RWPE1 (cell line): Measurements from ENCODE around the gene MYADML2.

Experiments used
- CTCF ChIA-PET: fragments of 350-600 bp; sonication (Branson Sonifier 250); formaldehyde crosslinking; extraction: SDS; loops from one replicate; lab custom pipeline; 2021; lab: Yijun Ruan, JAX
- POLR2A ChIA-PET: fragments of 400-600 bp; formaldehyde crosslinking; extraction: SDS; loops from one replicate; lab custom pipeline; 2020; ENCODE audit warnings: antibody characterized with exemption; ENCODE audit not compliant: low non-redundant PET; lab: Yijun Ruan, JAX
- DNase-seq: peaks from one replicate; pipeline ENCODE4 v3.0.0; 2012; ENCODE audit warnings: low spot score
- H3K27ac ChIP-seq: fragments of 450-650 bp; 2 replicates; pipeline ENCODE4 v1.5.1; 2017
- CTCF ChIP-seq: fragments of 450-650 bp; conservative IDR thresholded peaks from 2 replicates; pipeline ENCODE4 v1.5.1; 2017; ENCODE audit warnings: low read depth, mild to moderate bottlenecking

MYADML2 gene

GRCh38 chr17:81944858-81945257 lies 2.2 kb downstream of the MYADML2 start:
- ChIA-PET POLR2A (no interaction called here), CTCF (no interaction called here)
- no peak overlapping the region for H3K27ac ChIP-seq
- TF ChIP-seq CTCF, result no peak
- DNase-seq, result no peak

GRCh38 chr17:81942167-81942553 lies 4.9 kb downstream of the MYADML2 start:
- no peak for TF ChIP-seq CTCF
- no peak overlapping the region for H3K27ac ChIP-seq
- no peak for DNase-seq
- CTCF ChIA-PET, result interaction anchor here (0.7 kb wide), 1 partner anchor 14 kb away, joined by 5 read pairs; no protein-coding TSS in a partner anchor
- POLR2A ChIA-PET, result no interaction called here

GRCh38 chr17:81941484-81942166 lies 5.4 kb downstream of the MYADML2 start:
- no peak for DNase-seq
- no peak overlapping the region for H3K27ac ChIP-seq
- CTCF ChIA-PET, result no interaction called here
- TF ChIP-seq CTCF, result no peak
- POLR2A ChIA-PET, result no interaction called here

GRCh38 chr17:81940538-81941483 lies 6.2 kb downstream of the MYADML2 start:
- ChIA-PET CTCF (interaction anchor here (0.6 kb wide), 1 partner anchor 97 kb away, joined by 4 read pairs; the partner anchor contains the start of gene DCXR), POLR2A (no interaction called here)
- TF ChIP-seq CTCF, result no peak
- peak overlapping the region; percentile 15; the same call in 1 of the 2 replicates for H3K27ac ChIP-seq
- DNase-seq, result no peak

GRCh38 chr17:81939881-81940385 lies 7.1 kb downstream of the MYADML2 start:
- ChIA-PET POLR2A (interaction anchor here (0.6 kb wide), 1 partner anchor 10 kb away, joined by 3 read pairs; no protein-coding TSS in a partner anchor), CTCF (interaction anchor here (0.6 kb wide), 1 partner anchor 98 kb away, joined by 4 read pairs; the partner anchor contains the start of gene DCXR)
- TF ChIP-seq CTCF, result no peak
- peak overlapping the region; percentile 15 for H3K27ac ChIP-seq
- DNase-seq, result no peak

GRCh38 chr17:81939218-81939617 lies 7.8 kb downstream of the MYADML2 start:
- ChIA-PET POLR2A (no interaction called here), CTCF (interaction anchor here (1.4 kb wide), 1 partner anchor 20 kb away, joined by 4 read pairs; no protein-coding TSS in a partner anchor)
- no peak for TF ChIP-seq CTCF
- DNase-seq, result no peak
- peak overlapping the region; percentile 15; the same call in 1 of the 2 replicates for H3K27ac ChIP-seq
